Mucosa of stomach (tissue), 1 donor: Measurements from ENCODE around the gene TSPAN31.

Experiments
- H3K27me3 ChIP-seq: one replicate; pipeline ENCODE4 v1.7.0; 2013; ENCODE audit warnings: mild to moderate bottlenecking, low read length; ENCODE audit not compliant: control insufficient read depth, insufficient read depth
- H3K36me3 ChIP-seq: one replicate; pipeline ENCODE4 v1.7.0; 2013; ENCODE audit warnings: low read length; ENCODE audit not compliant: control insufficient read depth, insufficient read depth
- H3K4me1 ChIP-seq: one replicate; pipeline ENCODE4 v1.7.0; 2013; ENCODE audit warnings: mild to moderate bottlenecking, low read length; ENCODE audit not compliant: control insufficient read depth, insufficient read depth
- H3K4me3 ChIP-seq: one replicate; pipeline ENCODE4 v1.7.0; 2013; ENCODE audit warnings: low read length
- H3K9ac ChIP-seq: one replicate; pipeline ENCODE4 v1.7.0; 2013; ENCODE audit warnings: mild to moderate bottlenecking, low read length, moderate library complexity
- H3K9me3 ChIP-seq: one replicate; pipeline ENCODE4 v1.7.0; 2013; ENCODE audit warnings: mild to moderate bottlenecking, low read length, moderate library complexity; ENCODE audit not compliant: control insufficient read depth
- donor health status: Pancreatic carcinoma.

TSPAN31 gene

GRCh38 chr12:57733928-57734327 is 10.9 kb upstream of the TSPAN31 start:
- Histone ChIP-seq H3K4me3 (no peak overlapping the region), H3K27me3 (peaks cover 70% of the 10 kb centered on the region)

GRCh38 chr12:57734591-57734990 is 10.2 kb upstream of the TSPAN31 start:
- Histone ChIP-seq H3K4me1 (peaks cover 15% of the 10 kb centered on the region), H3K27me3 (peaks cover 77% of the 10 kb centered on the region), H3K9me3 (no peaks in the 10 kb centered on the region), H3K9ac (no peak overlapping the region), H3K36me3 (no peaks in the 10 kb centered on the region), H3K4me3 (no peak overlapping the region)

More at GRCh38 chr12:57733928-57734327, 10.9 kb upstream of the TSPAN31 start:
- no peaks in the 10 kb centered on the region for H3K9me3 ChIP-seq
- peaks cover 15% of the 10 kb centered on the region for H3K4me1 ChIP-seq
- H3K36me3 ChIP-seq: no peaks in the 10 kb centered on the region
- H3K9ac ChIP-seq: no peak overlapping the region

GRCh38 chr12:57735198-57735855 is 9.5 kb upstream of the TSPAN31 start:
- no peak overlapping the region for H3K9ac ChIP-seq
- H3K9me3 ChIP-seq: no peaks in the 10 kb centered on the region
- H3K4me3 ChIP-seq: no peak overlapping the region
- peaks cover 15% of the 10 kb centered on the region for H3K4me1 ChIP-seq
- peaks cover 84% of the 10 kb centered on the region for H3K27me3 ChIP-seq
- H3K36me3 ChIP-seq: no peaks in the 10 kb centered on the region

GRCh38 chr12:57735952-57736740 is 8.7 kb upstream of the TSPAN31 start:
- H3K36me3 ChIP-seq: no peaks in the 10 kb centered on the region
- H3K9me3 ChIP-seq: no peaks in the 10 kb centered on the region
- H3K27me3 ChIP-seq: peaks cover 93% of the 10 kb centered on the region
- H3K4me3 ChIP-seq: no peak overlapping the region
- H3K9ac ChIP-seq: no peak overlapping the region
- peaks cover 15% of the 10 kb centered on the region for H3K4me1 ChIP-seq

- Histone ChIP-seq H3K4me3 (no peak overlapping the region), H3K9ac (no peak overlapping the region), H3K27me3 (peaks cover 93% of the 10 kb centered on the region), H3K36me3 (no peaks in the 10 kb centered on the region), H3K9me3 (no peaks in the 10 kb centered on the region), H3K4me1 (peaks cover 15% of the 10 kb centered on the region)
Observed at GRCh38 chr12:57736741-57737466, 7.9 kb upstream of the TSPAN31 start.

- Histone ChIP-seq H3K27me3 (peaks cover 91% of the 10 kb centered on the region), H3K36me3 (no peaks in the 10 kb centered on the region), H3K4me3 (no peak overlapping the region), H3K9me3 (no peaks in the 10 kb centered on the region), H3K4me1 (peaks cover 18% of the 10 kb centered on the region), H3K9ac (no peak overlapping the region)
Observed at GRCh38 chr12:57737467-57738460, 7.1 kb upstream of the TSPAN31 start.

GRCh38 chr12:57738661-57739237 is 6.1 kb upstream of the TSPAN31 start, which contains the start of gene AGAP2:
Gene AGAP2 (minus strand): TSS chr12:57738742. CDS start chr12:57738246, 496 bp downstream.
- peaks cover 18% of the 10 kb centered on the region for H3K4me1 ChIP-seq
- H3K36me3 ChIP-seq: no peaks in the 10 kb centered on the region
- H3K4me3 ChIP-seq: no peak within 1 kb of the TSS
- H3K9ac ChIP-seq: no peak within 1 kb of the TSS
- no peaks in the 10 kb centered on the region for H3K9me3 ChIP-seq
- peaks cover 81% of the 10 kb centered on the region for H3K27me3 ChIP-seq

- Histone ChIP-seq H3K9ac (no peak overlapping the region), H3K9me3 (no peaks in the 10 kb centered on the region), H3K36me3 (no peaks in the 10 kb centered on the region), H3K4me1 (peaks cover 22% of the 10 kb centered on the region), H3K4me3 (no peak overlapping the region), H3K27me3 (peaks cover 75% of the 10 kb centered on the region)
Observed at GRCh38 chr12:57739387-57739786, 5.5 kb upstream of the TSPAN31 start.

GRCh38 chr12:57739914-57740538 is 4.8 kb upstream of the TSPAN31 start:
- Histone ChIP-seq H3K4me1 (peaks cover 19% of the 10 kb centered on the region), H3K9ac (no peak overlapping the region), H3K4me3 (no peak overlapping the region), H3K9me3 (no peaks in the 10 kb centered on the region), H3K36me3 (no peaks in the 10 kb centered on the region), H3K27me3 (peaks cover 68% of the 10 kb centered on the region)

- Histone ChIP-seq H3K4me1 (peaks cover 18% of the 10 kb centered on the region), H3K9ac (no peak overlapping the region), H3K4me3 (no peak overlapping the region), H3K36me3 (no peaks in the 10 kb centered on the region), H3K9me3 (no peaks in the 10 kb centered on the region), H3K27me3 (peaks cover 60% of the 10 kb centered on the region)
Observed at GRCh38 chr12:57740656-57741412, 4.0 kb upstream of the TSPAN31 start.
